ENCODE measurements around the gene HLA-DPA1.

Gene HLA-DPA1

DNA sequence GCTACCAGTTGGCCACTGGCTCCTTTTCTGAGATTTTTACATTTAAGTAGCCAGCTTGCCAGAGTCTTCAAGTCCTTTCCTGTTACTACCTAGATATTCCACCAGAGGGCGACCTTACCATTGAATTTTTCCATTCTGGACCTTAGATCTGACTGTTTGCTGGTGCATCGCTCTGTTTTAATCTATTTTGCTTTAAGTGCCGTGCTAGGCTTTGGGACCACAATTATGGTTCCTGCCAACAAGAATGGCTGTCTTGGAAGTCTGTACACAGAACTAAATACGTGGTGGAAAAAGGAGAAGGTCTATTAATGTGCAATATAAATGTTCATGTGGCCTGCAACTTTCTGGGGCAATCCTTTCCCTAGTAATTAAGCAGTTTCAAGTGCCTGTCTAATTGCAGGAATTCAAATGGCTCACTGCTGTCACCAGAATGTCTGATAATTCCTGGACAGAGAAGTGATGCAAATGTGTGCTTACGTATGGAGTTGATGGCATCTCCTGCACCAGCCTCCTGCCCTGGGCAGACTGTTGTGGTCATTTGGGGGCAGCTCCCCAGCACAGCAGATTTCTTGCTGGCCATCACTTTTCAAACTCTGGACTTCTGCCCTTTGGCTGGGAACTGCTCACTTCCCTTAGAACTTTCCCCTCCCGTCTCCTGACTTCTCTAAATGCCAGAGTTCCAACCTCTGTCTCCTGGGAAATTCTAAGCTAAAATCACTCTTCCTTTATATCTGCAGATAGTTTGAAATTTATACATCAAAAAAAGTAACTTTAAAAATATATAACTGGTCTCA lies 58.4 kb downstream of the HLA-DPA1 start:
- Histone ChIP-seq H2BK12ac (ENCODE audit: low read length) (no peak overlapping the region), H3K79me1 (ENCODE audit: low read depth, low read length) (no peaks in the 10 kb centered on the region), H3K27ac (replicated peaks; ENCODE audit: low read length) (no peak overlapping the region), H3K27me3 (ENCODE audit: control insufficient read depth in 3 of 3, insufficient read depth in 3 of 3, low read depth in 1 of 3, low read length in 3 of 3) (peaks cover 0 to 71% (median 0%) of the 10 kb centered on the region in 3 experiments), H3K4ac (ENCODE audit: low read length) (no peak overlapping the region), H3K4me1 (ENCODE audit: control insufficient read depth in 2 of 2, insufficient read depth in 1 of 2, low read depth in 1 of 2, low read length in 2 of 2) (no peaks in the 10 kb centered on the region), H3K36me3 (replicated peaks in 1 of 2; ENCODE audit: control insufficient read depth in 2 of 2, insufficient read depth in 2 of 2, low read length in 2 of 2) (no peaks in the 10 kb centered on the region), H2BK15ac (ENCODE audit: low read length) (no peak overlapping the region), H3K9ac (ENCODE audit: low read depth, low read length, poor library complexity) (no peak overlapping the region), H2BK5ac (ENCODE audit: low read length) (no peak overlapping the region), H3K18ac (ENCODE audit: low read length) (no peak overlapping the region), H4K8ac (ENCODE audit: low read depth, low read length) (no peak overlapping the region), H3K23ac (ENCODE audit: low read depth, low read length, poor library complexity) (no peak overlapping the region), H2AFZ (ENCODE audit: low read length) (peak overlapping the region; percentile 8), H2BK120ac (ENCODE audit: low read depth, low read length) (no peak overlapping the region), H3K4me3 (ENCODE audit: low read length in 2 of 2) (no peak overlapping the region), H3K14ac (ENCODE audit: low read length) (no peak overlapping the region), H3K9me3 (replicated peaks in 1 of 2; ENCODE audit: control insufficient read depth in 2 of 2, insufficient read depth in 1 of 2, low read depth in 1 of 2, low read length in 2 of 2) (no peaks in the 10 kb centered on the region), H2AK5ac (ENCODE audit: low read depth, low read length) (no peak overlapping the region), H3K4me2 (ENCODE audit: insufficient read depth, low read length, poor library complexity, severe bottlenecking) (no peak overlapping the region), H4K91ac (ENCODE audit: low read depth, low read length, poor library complexity) (no peak overlapping the region)
- WGBS, 2 donors (ENCODE audit: extremely low coverage in 2 of 2, insufficient read length in 2 of 2, insufficient replicate concordance in 1 of 2), result no CpG with 5 or more reads among the region's 6 CpGs
- DNase-seq (ENCODE audit: low spot score), result peak; percentile 80
